SH-SY5Y (cell line): ENCODE results near the gene CENPB.

Experiments used
- GATA2 ChIP-seq: IDR thresholded peaks from 2 replicates; pipeline ENCODE4 v1.6.1; 2011; ENCODE audit warnings: mild to moderate bottlenecking, low read depth, low read length
- GATA3 ChIP-seq: IDR thresholded peaks from 2 replicates; pipeline ENCODE4 v1.6.1; 2011; ENCODE audit warnings: low read depth, mild to moderate bottlenecking, low read length, moderate library complexity

GRCh38 chr20:3798373-3798768 lies 11.8 kb upstream of the CENPB start:
- no peak for TF ChIP-seq GATA2
- TF ChIP-seq GATA3, result no peak
